ENCODE measurements around the gene NPAS3.

NPAS3 gene

DNA sequence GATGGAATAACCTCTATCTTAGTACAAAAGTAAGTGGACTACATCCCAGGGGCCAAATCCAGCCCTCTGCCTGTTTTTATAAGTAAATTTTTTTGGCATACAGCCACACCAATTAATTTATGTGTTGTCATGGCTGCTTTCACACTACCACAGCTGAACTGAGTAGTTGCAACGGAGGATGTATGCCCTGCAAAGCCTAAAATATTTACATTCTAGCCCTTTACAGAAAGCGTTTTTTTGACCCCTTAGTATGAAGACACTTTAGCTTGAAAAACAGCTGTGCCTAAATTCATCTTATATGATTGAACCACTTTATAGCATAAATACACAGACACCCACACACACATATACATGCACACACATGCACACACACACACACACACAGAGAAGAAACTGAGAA lies 510.6 kb downstream of the NPAS3 start:
- no peak for DNase-seq (ENCODE audit: low spot score)

GRCh38 chr14:33449703-33450395 lies 511.2 kb downstream of the NPAS3 start:
- no peak for DNase-seq (ENCODE audit: low spot score)

DNA sequence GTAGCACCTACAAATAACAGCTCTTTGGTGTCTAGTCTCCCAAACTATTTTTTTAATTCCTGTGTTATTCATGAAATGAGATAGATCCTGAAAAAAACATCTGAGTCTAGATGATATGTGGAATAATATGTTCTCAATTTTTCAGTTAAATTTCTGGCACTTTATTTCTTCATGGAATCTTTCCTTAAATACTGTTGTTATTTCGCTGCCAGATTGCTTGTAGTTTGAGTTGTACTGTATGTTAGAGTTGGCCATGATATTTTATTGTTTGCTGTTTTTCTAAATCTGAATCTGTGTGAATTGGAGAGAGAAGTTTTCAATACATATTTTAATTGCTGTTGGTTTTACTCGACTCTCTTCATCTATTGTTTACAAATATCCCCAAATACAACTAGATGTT lies 511.7 kb downstream of the NPAS3 start:
- DNase-seq (ENCODE audit: low spot score), result no peak

DNA sequence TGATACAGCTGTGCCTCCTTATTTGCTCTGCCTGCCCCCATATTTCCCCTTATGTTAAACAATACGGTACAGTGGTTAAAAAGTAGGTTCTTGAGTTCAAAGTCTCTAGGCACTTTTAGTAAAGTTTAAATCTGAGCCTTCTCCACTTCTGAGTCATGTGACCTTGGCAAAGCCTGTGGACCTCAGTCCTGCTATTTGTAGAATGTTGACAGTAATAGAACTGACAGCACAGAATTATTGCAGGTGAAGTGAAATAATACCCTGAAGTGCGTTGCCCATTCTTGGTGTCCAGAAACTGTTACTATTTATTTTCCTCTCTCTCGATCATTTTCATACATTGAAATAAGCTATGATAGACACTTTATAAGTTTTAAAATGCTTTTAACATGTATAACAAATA lies 512.5 kb downstream of the NPAS3 start:
- no peak for DNase-seq (ENCODE audit: low spot score)

- DNase-seq (ENCODE audit: low spot score), result no peak
These were observed 514.3 kb downstream of the NPAS3 start for GRCh38 chr14:33452995-33453394.

DNA sequence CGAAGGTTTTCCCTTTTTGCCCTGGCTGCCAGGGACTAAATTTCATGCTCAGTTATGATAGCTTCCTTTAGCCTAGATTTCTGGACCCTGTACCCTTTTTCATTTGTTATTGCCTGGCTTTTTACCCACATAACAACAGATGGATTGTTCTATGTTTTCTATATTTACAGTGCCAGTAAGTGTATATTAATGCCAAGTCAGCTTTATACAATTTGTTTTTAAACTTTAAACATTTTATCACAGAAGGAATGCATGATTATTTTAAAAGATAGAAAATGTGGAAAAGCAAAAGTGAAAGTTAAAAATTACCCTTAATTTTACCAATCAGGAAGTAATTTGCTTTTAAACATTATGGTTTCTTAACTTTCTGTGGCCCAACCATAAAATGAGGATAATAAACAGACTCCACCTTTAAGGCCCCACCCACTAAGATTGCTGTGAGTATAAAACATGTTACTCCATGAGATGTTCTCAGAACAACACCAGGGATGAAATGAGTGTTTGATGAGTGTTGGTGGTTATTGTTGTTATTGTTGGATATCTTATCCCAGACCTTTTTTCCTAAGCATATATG lies 515.4 kb downstream of the NPAS3 start:
- DNase-seq (ENCODE audit: low spot score), result no peak

DNA sequence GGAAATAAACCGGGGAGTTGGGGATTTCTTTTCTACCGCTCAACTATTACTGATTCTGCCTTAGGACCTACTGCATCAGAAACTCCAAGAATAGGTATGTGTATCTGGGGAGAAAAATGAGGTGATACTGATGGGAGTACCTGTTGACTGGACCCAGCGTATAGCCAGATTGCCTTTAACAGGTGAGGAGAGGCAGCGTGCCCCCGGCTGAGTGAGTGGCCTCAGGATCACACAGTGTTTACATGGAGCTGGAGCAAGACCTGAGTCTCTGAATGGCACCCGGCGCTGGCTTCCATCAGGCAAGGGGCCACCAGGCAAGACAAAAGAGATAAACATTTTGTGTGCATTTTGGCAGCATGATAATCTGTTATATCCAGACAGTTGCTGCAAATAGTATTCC lies 516.0 kb downstream of the NPAS3 start:
- DNase-seq (ENCODE audit: low spot score), result no peak

GRCh38 chr14:33455654-33456345 lies 517.1 kb downstream of the NPAS3 start:
- no peak for DNase-seq (ENCODE audit: low spot score)

GRCh38 chr14:33457021-33457420 lies 518.3 kb downstream of the NPAS3 start:
- DNase-seq (ENCODE audit: low spot score), result no peak

DNA sequence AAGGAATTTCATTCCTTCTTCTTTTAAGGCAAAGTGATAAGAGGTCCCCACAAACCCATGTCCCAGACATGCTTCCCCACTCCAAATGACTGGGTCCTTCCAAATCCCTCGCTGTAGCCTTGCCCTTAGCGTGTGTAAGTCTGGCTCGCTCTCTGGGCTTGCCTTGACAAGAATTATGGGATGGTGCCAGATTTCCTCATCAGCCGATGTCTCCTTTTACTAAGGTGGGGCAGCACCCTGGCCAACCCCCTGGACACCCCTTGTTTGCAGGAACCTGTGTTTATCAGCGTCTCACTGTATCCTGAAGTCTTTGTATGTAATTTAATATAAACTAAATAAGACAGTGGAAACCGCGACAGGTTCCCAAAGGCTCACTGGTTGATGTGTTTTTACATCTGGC lies 518.9 kb downstream of the NPAS3 start:
- no peak for DNase-seq (ENCODE audit: low spot score)

DNA sequence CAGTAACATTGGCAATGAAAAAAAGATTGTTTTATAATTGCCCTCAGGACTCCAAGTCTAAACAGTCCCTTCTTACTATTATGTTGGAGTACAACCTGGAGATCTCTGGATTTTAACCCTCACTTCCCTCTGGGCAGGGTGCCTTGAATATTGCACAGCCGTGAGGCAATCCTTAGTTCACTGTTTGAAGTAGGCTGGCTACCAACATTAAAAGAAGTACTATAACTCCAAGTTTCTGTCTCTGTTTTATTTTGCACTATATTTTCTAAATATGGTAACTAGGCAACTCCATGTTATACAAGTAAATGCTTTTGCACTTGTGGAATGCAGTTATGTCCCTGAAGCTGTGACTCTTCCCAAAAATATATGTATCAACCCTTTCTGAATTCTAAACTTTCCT lies 521.5 kb downstream of the NPAS3 start:
- DNase-seq (ENCODE audit: low spot score), result no peak

DNA sequence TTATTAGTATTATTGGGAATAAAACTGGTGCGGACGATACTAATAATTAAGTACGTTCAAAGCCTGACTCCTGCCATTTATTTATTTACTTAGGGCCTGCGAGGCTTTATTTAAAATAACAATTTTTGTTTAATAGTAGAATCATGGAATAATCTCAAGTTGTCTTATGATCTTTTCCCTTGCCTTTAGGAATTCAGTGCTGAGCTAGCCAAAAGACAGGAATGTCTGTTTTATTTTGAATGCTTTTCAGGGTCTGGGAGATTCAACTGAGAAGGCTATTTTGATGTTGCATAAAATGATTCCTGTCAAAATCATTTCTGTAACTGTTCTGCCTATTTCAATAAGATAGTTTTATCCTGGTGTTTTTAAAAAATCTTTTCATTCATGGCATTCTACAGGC lies 522.4 kb downstream of the NPAS3 start:
- no peak for DNase-seq (ENCODE audit: low spot score)

DNA sequence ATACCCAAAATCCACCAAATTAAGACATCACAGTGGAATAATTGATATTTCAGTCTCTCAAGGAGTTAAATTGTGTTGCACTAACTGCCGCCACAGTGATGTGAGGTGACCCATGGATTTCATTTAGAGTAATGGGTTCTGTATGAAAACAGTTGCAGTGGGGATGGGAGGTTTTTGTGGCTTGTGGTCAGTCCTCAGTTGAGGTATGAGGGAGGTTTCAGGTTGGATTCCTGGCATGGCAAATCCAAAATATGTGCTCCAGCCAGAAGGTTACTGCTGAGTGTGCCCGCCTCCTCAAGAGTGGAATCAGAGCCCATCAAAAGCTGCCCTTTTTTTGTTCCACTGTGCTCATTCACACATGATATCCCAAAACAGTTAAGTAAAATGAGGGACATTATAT lies 525.1 kb downstream of the NPAS3 start:
- DNase-seq (ENCODE audit: low spot score), result no peak

DNA sequence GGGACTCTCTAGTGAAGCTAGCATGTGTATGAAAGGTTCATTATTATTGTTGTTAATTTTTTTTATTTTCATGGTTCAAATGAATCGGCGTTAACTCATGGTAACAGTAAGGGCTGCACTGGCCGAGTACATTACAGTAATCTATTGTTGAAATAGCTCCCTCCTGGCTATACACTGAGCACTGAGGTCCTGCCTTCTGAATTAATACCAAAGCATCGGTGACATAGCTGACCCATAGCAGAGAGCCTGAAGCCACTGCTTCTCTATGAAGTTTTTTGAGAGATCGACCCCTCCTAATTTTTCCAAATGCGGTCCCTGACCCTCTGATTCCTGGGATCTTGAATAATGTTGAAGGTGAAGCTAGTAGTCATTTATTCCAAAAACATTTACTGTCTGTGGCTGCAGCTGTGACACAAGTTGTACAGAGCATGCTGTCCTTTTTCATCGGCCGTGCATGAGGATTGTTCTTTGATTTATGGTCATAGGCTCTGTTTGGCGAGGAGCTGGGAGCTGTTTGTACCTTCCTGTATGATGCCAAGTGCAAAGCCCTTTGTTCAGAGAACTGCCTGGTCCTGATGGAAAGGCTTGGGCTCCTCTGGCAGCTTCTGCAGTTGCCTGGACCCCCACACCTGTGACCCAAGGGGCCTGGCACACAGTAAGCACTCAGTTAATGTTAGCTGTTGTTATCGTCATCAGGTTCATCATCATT lies 525.7 kb downstream of the NPAS3 start:
- DNase-seq (ENCODE audit: low spot score), result no peak

GRCh38 chr14:33465846-33466700 lies 527.4 kb downstream of the NPAS3 start:
- no peak for DNase-seq (ENCODE audit: low spot score)

GRCh38 chr14:33467971-33468370 lies 529.3 kb downstream of the NPAS3 start:
- DNase-seq (ENCODE audit: low spot score), result no peak

DNA sequence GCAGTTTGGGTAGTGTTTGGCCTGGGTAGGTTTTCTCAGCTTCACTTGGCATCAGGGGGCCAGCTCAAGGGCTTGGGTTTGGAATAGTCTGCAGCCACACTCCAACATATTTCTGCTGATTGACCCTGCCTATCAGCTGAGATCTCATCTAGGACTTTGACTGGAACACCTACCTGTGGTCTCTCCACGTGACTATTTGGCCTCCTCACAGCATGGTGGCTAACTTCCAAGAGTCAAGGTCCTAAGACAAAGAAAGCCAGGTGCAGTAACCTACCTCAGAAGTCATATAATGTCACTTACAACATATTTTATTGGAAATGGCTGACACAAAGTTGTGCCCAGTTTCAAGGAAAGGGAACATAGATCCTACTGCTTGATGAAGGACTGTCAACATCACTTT lies 531.2 kb downstream of the NPAS3 start:
- DNase-seq (ENCODE audit: low spot score), result no peak

GRCh38 chr14:33471776-33472175 lies 533.1 kb downstream of the NPAS3 start:
- DNase-seq (ENCODE audit: low spot score), result no peak

DNA sequence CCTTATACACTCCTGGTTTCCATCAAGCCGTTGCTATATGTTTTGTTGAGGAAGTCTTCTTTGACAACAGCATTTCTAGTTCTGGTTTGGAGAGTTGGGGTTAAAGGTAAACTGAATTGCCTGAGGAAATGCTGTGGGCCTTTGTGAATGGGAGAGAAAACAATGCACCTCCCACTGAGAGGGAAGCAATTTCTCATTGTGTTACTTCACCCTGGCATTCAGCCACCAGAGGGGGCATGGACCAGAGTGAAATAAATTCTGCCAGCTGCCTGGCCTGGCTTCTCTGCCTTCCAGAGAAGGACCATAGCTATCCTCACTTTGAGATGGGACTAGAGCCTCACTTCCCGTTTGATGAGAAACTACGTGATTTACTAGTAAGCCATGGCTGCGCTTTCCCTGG lies 536.9 kb downstream of the NPAS3 start:
- DNase-seq (ENCODE audit: low spot score), result no peak

GRCh38 chr14:33477797-33478196 lies 539.1 kb downstream of the NPAS3 start:
- DNase-seq (ENCODE audit: low spot score), result no peak

- DNase-seq (ENCODE audit: low spot score), result no peak
These were observed 541.6 kb downstream of the NPAS3 start for GRCh38 chr14:33480071-33480886.
